Measurements from ENCODE around the gene PDX1.

The PDX1 gene

DNA sequence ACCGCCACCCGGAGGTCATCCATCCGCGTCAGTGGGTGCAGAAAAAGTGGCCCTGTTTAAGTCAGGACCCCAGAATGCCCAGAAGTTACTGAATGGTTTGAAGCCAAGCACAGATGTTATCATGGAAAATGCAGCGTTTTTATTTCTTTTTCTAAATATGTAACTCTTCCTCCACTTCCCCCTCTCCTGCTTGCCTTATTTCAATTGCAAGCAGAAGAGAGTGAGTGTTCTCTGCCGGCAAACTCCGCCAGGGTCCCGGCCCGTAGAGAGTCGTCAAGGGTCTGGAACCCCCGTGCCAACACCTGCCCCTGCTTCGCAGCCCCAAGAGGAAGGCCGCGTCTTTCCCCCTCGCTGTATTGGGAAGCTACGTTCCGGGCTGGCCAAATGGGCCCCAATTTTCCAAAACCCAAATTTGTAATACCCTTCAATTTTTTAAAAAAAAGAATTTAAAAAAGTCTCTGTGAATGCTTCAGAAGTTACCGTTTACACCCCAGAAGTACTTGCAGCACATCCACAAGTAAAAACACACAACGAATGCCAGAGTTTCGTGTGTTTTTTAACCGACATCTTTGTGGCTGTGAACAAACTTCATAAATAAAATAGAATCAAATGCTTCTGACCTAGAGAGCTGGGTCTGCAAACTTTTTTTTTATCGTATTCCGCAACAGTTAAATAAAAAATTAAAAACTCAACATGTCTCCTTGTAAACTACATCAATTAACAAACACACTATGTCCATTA lies 712 bp upstream of the PDX1 start:
- H3K4me1 Mint-ChIP-seq = peaks cover 32% of the 10 kb centered on the region
- H3K9me3 Mint-ChIP-seq = no peaks in the 10 kb centered on the region
- H3K27me3 Mint-ChIP-seq = peaks cover 92% of the 10 kb centered on the region
- no peaks in the 10 kb centered on the region for H3K36me3 Mint-ChIP-seq
- ATAC-seq = no peak
- H3K4me3 Mint-ChIP-seq = no peak overlapping the region
- H3K27ac Mint-ChIP-seq = no peak overlapping the region

DNA sequence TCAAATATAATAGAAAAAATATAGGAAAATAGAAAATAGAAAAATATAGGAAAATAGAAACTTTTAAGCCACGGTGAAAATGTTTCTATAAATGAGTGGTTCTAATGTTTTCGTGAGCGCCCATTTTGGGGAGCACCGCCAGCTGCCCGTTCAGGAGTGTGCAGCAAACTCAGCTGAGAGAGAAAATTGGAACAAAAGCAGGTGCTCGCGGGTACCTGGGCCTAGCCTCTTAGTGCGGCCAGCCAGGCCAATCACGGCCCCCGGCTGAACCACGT lies 204 bp upstream of the PDX1 start:
- no peak overlapping the region for H3K4me3 Mint-ChIP-seq
- H3K36me3 Mint-ChIP-seq = no peaks in the 10 kb centered on the region
- H3K27me3 Mint-ChIP-seq = peaks cover 91% of the 10 kb centered on the region
- no peaks in the 10 kb centered on the region for H3K9me3 Mint-ChIP-seq
- no peak overlapping the region for H3K27ac Mint-ChIP-seq
- peaks cover 34% of the 10 kb centered on the region for H3K4me1 Mint-ChIP-seq
- no peak for ATAC-seq

DNA sequence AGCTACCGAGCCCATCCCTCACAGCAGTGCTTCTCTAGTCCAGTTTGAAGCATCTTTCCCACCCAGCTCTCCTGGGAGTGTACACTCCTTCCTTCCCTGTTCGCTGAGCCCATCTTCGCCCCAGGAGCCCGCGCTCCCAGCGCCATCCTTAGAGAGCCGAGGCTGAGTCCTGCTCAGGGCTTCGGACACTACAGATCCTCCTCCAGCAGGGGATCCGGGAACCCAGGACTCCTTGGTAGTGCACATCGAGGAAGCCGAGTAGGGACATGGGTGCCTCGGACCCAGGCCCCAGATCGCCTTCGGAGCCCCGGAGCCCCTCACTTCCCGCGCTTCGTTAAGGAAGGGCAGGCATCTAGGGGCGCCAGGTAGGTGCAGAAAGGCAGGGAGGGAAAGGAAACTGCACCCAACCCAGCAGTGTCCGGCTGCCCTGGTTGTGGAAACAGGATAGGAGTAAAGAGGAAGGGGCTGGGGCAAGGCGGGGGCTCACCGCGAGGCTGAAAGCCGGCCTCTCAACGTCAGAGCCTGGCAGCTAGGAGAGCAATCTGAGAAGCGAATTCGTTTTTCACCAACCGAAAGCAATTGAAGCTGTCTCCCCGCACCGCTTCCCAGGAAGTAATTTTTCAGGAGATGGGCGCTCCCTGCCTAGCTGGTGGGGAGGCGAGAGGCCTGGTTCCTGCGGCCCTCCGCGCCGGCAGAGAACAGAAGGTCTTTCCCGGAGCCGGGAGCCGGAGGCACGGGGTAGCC lies 1.0 kb downstream of the PDX1 start:
- Mint-ChIP-seq H3K4me3 (peak overlapping the region; percentile 76), H3K36me3 (no peaks in the 10 kb centered on the region), H3K27me3 (peaks cover 89% of the 10 kb centered on the region), H3K4me1 (peaks cover 40% of the 10 kb centered on the region), H3K9me3 (peaks cover 6% of the 10 kb centered on the region), H3K27ac (peak overlapping the region; percentile 57)
- ATAC-seq = no peak

DNA sequence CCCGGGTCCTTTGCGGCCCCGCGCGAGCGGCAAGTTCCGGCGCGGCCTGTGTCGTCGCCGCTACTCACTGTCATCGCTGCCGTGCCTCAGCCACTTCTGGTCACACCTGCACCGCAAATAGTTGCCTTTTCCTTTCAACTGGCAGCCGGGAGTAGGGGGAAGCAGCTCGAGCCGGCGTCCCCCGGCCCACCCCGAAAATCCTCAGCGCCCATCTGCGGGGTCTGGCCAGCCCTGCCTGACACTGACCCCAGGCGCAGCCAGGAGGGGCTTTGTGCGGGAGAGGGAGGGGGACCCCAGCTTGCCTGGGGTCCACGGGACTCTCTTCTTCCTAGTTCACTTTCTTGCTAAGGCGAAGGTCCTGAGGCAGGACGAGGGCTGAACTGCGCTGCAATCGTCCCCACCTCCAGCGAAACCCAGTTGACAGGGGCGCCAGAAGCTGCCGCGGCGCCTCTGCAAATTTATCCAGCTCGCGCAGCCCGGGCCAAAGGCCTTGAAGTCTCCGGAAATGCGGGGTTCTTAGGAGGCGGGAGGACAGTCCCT lies 1.7 kb downstream of the PDX1 start:
- Mint-ChIP-seq H3K9me3 (peaks cover 6% of the 10 kb centered on the region), H3K27me3 (peaks cover 89% of the 10 kb centered on the region), H3K36me3 (no peaks in the 10 kb centered on the region), H3K27ac (no peak overlapping the region), H3K4me3 (peak overlapping the region; percentile 76), H3K4me1 (peaks cover 41% of the 10 kb centered on the region)
- ATAC-seq = no peak

DNA sequence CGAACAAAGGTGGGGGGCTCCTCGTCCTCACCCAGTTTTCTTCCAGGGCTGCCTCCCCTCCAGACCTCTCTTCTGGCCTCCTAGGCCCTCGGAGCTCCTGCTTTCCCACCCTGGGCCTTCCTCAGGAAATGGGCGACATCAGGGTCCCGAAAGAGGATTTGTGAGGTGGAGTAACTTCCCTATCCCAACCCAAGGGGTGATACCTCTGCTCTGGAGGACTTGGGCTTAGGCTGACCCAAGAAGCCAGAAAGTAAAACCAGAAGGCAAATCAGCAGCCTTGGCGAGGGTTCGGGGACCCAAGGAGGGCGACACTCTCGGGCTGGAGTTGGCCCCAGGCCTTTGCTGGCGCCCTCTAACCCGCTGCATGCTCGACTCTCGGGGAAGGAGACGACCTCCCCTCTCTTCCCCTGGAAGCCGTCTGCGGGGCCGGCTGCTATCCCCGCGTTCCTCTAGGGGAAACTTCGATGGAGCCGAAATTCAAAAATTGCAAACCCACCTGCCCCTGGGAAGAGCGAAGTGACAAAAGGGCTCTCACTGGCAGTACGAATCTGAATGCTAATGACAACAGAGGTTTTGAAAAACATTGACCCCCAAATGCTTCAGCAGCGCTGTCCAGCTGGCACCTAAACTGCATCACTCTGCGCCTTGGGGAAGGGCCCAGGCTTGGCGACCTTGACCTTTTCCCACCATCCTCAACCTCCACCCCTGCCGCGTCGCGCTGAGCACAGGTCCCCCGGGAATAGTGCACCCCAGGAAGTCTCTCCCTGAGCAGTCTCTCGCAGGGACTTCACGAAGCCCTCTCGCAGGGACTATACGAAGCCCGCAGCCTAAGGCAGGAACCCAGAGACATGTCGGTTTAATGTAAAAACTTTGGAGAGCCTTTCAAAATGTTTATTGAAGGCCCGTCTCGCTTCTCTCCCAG lies 2.4 kb downstream of the PDX1 start:
- H3K9me3 Mint-ChIP-seq = peaks cover 6% of the 10 kb centered on the region
- H3K36me3 Mint-ChIP-seq = no peaks in the 10 kb centered on the region
- H3K4me1 Mint-ChIP-seq = peaks cover 44% of the 10 kb centered on the region
- ATAC-seq = no peak
- no peak overlapping the region for H3K27ac Mint-ChIP-seq
- peaks cover 89% of the 10 kb centered on the region for H3K27me3 Mint-ChIP-seq
- H3K4me3 Mint-ChIP-seq = no peak overlapping the region

DNA sequence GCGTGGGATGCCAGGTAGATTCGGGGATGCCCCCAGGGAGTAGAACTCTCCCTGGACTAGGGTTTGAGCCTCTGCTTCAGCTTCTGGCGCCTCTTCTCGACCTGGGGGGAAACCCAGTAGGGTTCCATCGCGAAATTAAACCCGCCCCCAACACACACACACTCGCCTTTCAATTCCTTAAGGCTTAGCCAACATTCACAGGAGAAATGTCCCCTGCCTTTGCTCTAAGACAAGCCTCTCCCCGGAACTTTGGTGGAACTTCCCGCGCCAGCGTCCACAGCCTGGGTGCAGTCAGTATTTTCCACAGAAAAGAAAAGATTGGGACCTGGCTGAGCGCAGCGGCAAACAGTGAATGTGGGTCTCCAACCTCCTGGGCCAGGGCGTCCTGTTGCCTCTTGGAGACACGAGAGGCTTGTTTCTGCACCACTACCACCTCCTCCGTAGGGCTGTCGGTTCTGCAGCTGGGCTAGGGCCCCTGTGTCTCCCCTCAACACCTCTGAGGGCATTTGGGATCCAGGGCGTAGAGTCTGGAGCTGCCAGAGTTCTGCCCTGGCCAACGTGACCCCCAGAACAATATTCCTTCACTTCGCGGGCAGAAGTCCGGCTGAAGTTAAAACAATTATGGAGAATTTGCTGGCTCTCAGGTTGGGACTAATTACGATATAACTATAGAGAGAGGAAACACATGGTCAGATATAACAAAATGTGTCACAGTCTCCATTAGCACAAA lies 3.2 kb downstream of the PDX1 start:
- Mint-ChIP-seq H3K9me3 (peaks cover 8% of the 10 kb centered on the region), H3K27me3 (peaks cover 89% of the 10 kb centered on the region), H3K27ac (no peak overlapping the region), H3K36me3 (no peaks in the 10 kb centered on the region), H3K4me3 (peak overlapping the region; percentile 12), H3K4me1 (peaks cover 45% of the 10 kb centered on the region)
- no peak for ATAC-seq

DNA sequence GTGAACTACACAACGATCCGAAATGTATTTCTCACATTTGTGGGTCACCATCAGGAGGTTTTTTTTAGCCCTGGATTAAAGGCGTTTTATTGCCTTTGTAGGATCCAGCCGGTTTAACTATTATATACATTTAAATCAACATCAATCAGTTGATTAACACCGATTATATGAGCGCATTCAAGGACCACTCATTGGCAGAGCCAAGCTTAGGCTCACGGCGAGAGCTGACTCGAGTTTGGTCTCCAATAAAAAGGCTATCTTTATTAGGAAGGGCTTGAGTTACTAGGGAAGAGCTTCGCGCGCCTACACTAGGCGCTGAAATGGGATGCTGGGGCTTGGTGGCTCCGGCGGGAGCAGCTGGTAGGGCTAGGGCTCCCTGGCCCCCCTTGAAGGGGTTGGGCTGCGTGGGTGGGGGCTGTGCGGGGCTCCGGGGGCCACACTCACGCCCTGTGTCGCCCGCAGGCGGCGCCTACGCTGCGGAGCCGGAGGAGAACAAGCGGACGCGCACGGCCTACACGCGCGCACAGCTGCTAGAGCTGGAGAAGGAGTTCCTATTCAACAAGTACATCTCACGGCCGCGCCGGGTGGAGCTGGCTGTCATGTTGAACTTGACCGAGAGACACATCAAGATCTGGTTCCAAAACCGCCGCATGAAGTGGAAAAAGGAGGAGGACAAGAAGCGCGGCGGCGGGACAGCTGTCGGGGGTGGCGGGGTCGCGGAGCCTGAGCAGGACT lies 4.2 kb downstream of the PDX1 start:
- Mint-ChIP-seq H3K9me3 (peaks cover 9% of the 10 kb centered on the region), H3K4me1 (peaks cover 45% of the 10 kb centered on the region), H3K4me3 (no peak overlapping the region), H3K27ac (no peak overlapping the region), H3K36me3 (no peaks in the 10 kb centered on the region), H3K27me3 (peaks cover 89% of the 10 kb centered on the region)
- no peak for ATAC-seq

DNA sequence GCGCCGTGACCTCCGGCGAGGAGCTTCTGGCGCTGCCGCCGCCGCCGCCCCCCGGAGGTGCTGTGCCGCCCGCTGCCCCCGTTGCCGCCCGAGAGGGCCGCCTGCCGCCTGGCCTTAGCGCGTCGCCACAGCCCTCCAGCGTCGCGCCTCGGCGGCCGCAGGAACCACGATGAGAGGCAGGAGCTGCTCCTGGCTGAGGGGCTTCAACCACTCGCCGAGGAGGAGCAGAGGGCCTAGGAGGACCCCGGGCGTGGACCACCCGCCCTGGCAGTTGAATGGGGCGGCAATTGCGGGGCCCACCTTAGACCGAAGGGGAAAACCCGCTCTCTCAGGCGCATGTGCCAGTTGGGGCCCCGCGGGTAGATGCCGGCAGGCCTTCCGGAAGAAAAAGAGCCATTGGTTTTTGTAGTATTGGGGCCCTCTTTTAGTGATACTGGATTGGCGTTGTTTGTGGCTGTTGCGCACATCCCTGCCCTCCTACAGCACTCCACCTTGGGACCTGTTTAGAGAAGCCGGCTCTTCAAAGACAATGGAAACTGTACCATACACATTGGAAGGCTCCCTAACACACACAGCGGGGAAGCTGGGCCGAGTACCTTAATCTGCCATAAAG lies 4.8 kb downstream of the PDX1 start:
- Mint-ChIP-seq H3K4me1 (peaks cover 45% of the 10 kb centered on the region), H3K27ac (no peak overlapping the region), H3K27me3 (peaks cover 94% of the 10 kb centered on the region), H3K36me3 (no peaks in the 10 kb centered on the region), H3K4me3 (no peak overlapping the region), H3K9me3 (peaks cover 9% of the 10 kb centered on the region)
- no peak for ATAC-seq

DNA sequence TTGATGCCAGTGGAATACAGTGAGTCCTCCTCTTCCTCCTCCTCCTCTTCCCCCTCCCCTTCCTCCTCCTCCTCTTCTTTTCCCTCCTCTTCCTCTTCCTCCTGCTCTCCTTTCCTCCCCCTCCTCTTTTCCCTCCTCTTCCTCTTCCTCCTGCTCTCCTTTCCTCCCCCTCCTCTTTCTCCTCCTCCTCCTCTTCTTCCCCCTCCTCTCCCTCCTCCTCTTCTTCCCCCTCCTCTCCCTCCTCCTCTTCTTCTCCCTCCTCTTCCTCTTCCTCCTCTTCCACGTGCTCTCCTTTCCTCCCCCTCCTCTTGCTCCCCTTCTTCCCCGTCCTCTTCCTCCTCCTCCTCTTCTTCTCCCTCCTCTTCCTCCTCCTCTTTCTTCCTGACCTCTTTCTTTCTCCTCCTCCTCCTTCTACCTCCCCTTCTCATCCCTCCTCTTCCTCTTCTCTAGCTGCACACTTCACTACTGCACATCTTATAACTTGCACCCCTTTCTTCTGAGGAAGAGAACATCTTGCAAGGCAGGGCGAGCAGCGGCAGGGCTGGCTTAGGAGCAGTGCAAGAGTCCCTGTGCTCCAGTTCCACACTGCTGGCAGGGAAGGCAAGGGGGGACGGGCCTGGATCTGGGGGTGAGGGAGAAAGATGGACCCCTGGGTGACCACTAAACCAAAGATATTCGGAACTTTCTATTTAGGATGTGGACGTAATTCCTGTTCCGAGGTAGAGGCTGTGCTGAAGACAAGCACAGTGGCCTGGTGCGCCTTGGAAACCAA lies 5.6 kb downstream of the PDX1 start:
- Mint-ChIP-seq H3K9me3 (peaks cover 9% of the 10 kb centered on the region), H3K27ac (no peak overlapping the region), H3K27me3 (peaks cover 97% of the 10 kb centered on the region), H3K36me3 (no peaks in the 10 kb centered on the region), H3K4me1 (peaks cover 43% of the 10 kb centered on the region), H3K4me3 (no peak overlapping the region)
- no peak for ATAC-seq

DNA sequence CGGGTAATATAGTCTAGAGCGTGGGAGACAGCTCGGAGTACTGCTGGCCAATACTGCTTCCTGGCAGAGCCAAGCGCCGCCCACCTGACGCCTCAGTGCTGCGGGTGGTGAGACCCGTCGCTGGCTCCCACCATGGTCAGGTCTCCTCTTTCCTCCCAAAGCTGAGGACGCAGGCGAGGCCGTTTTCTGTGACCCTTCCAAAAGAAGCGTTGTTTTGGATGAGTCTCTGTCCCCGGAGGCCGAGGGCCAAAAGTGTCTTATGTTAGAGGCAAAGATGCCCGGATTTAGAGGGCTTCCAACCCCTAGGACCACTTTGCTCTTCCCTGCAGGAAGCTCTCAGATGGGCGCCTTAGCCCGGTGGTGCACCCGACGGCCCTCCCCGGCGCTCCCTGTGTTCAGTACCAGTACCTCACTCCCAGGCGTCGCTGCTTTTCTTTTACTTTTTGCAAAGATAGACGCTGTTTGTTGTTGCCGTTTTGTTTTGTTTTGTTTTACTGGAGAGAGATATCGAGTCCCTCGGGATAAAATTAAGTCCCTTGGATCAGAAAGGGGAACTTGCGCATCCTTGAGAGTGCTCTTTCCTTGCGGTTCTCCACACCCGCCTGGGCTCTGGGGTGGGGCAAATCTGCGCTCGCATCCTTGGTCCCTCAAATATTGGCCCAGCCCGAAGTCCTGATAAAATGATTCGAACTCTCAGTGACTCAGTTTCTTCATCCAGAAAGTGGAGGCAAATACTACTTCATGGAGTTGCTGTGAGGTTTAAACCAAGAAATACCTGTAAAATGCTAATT lies 7.0 kb downstream of the PDX1 start:
- ATAC-seq = no peak
- Mint-ChIP-seq H3K4me3 (no peak overlapping the region), H3K27me3 (peaks cover 96% of the 10 kb centered on the region), H3K36me3 (no peaks in the 10 kb centered on the region), H3K4me1 (peaks cover 36% of the 10 kb centered on the region), H3K9me3 (peaks cover 9% of the 10 kb centered on the region), H3K27ac (no peak overlapping the region)

DNA sequence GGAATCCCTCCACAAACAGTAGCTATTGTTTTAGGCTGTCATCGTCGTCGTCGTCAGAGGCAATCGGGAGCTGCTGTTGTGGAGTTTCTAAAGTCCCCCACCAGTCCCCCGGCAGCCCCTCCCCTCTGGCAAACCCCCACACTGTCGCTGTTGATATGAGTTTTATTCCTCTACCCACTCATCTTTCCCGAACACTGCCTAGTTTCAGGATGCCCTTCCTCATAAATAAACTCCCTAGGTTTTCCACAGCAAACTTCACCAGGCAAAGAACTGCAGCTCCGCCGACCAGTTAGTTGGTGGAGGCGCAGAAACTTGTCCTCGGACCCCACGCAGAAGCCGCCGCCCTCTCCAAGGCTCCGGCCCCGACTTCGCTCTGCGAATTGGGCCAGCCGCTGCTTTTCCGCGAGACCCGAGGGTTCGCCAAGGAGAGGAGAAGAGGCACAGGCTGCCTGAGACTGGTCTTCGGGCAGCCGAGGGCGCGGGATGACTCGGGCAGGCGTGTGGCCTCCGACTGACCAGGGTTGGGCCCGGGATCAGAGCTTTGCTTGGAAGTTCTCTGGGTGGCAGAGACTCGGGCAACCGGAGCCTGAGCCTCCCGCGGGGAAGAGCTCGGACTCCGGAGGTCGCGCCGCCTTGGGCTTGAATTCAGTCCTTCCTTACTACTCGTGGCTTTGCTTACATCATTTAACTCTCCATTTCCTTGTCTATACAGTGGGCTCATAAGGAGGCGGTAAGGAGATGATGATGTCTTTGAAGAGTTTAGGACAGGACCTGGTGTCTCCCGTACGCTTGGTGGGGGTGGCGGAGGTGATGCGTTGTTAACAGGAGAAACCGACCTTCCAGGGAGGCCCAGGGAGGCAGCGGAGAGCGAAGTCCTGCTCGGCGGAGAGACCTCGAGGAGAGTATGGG lies 7.9 kb downstream of the PDX1 start:
- H3K27ac Mint-ChIP-seq = no peak overlapping the region
- H3K4me1 Mint-ChIP-seq = peaks cover 36% of the 10 kb centered on the region
- peaks cover 9% of the 10 kb centered on the region for H3K9me3 Mint-ChIP-seq
- H3K27me3 Mint-ChIP-seq = peaks cover 92% of the 10 kb centered on the region
- ATAC-seq = no peak
- H3K4me3 Mint-ChIP-seq = peak overlapping the region; percentile 23
- no peaks in the 10 kb centered on the region for H3K36me3 Mint-ChIP-seq

DNA sequence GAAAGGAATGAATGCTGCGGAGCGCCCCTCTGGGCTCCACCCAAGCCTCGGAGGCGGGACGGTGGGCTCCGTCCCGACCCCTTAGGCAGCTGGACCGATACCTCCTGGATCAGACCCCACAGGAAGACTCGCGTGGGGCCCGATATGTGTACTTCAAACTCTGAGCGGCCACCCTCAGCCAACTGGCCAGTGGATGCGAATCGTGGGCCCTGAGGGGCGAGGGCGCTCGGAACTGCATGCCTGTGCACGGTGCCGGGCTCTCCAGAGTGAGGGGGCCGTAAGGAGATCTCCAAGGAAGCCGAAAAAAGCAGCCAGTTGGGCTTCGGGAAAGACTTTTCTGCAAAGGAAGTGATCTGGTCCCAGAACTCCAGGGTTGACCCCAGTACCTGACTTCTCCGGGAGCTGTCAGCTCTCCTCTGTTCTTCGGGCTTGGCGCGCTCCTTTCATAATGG lies 8.6 kb downstream of the PDX1 start:
- Mint-ChIP-seq H3K9me3 (peaks cover 9% of the 10 kb centered on the region), H3K36me3 (no peaks in the 10 kb centered on the region), H3K4me3 (no peak overlapping the region), H3K4me1 (peaks cover 34% of the 10 kb centered on the region), H3K27ac (no peak overlapping the region), H3K27me3 (peaks cover 85% of the 10 kb centered on the region)
- no peak for ATAC-seq

Measured in stimulated activated memory B cell treated with anti-CD40 and anti-IgM and Interleukin-4, amounts not matched to agents 10 μg/mL and 1 μg/mL and 100 μg/mL, for 72 hours (primary cell).